Measurements from ENCODE around the gene TYMP. TPM values are rescaled to one million over a fixed set of nuclear protein-coding genes. Genes with fewer than 3 reads are reported as not detected.

Gene TYMP
- total and polyA plus RNA-seq, 8 donors = 14.3 to 162 (median 70.2) TPM

GRCh38 chr22:50490531-50491308, 39.1 kb downstream of the TYMP start:
- peaks cover 0 to 3% (median 1%) of the 10 kb centered on the region in 4 donors for H3K4me1 ChIP-seq
- DNase-seq = peak in 1 of 2 donors; percentile 11
- intact Hi-C loops (cut with DNase I; ENCODE audit: low total_unique reads) = no loop called here
- TF ChIP-seq POLR2AphosphoS5 (IDR thresholded peaks at IDR 0.05) (no peak), CTCF (IDR thresholded peaks at IDR 0.05) (no peak), EP300 (IDR thresholded peaks at IDR 0.05) (no peak), POLR2A (IDR thresholded peaks at IDR 0.05) (no peak)
- no peaks in the 10 kb centered on the region for H3K9me3 ChIP-seq
- no peak overlapping the region for H3K27ac ChIP-seq
- 65 to 73% (median 72%) methylated on average over 26 to 27 of the region's 27 CpGs for WGBS, 5 donors
- H3K4me3 ChIP-seq = no peak overlapping the region
- H3K36me3 ChIP-seq = no peaks in the 10 kb centered on the region
- peaks cover 0 to 38% (median 0%) of the 10 kb centered on the region in 3 donors for H3K27me3 ChIP-seq

- Histone ChIP-seq H3K4me3 (no peak overlapping the region), H3K27me3 (peaks cover 0 to 44% (median 0%) of the 10 kb centered on the region in 3 donors), H3K9me3 (no peaks in the 10 kb centered on the region), H3K36me3 (no peaks in the 10 kb centered on the region), H3K27ac (no peak overlapping the region), H3K4me1 (peaks cover 2 to 14% (median 10%) of the 10 kb centered on the region in 4 donors)
- intact Hi-C loops (cut with DNase I; ENCODE audit: low total_unique reads) = no loop called here
- DNase-seq = peak in 1 of 2 donors; percentile 3
- TF ChIP-seq CTCF (IDR thresholded peaks at IDR 0.05) = no peak
- no peak for TF ChIP-seq EP300 (IDR thresholded peaks at IDR 0.05)
- TF ChIP-seq POLR2A (IDR thresholded peaks at IDR 0.05) = no peak
- TF ChIP-seq POLR2AphosphoS5 (IDR thresholded peaks at IDR 0.05) = no peak
- 76 to 88% (median 82%) methylated on average over 25 to 31 of the region's 31 CpGs for WGBS, 5 donors
Measured at GRCh38 chr22:50489363-50490243, 40.2 kb downstream of the TYMP start.

- TF ChIP-seq EP300 (IDR thresholded peaks at IDR 0.05) (no peak), POLR2A (IDR thresholded peaks at IDR 0.05) (no peak), CTCF (IDR thresholded peaks at IDR 0.05) (no peak), POLR2AphosphoS5 (IDR thresholded peaks at IDR 0.05) (no peak)
- Histone ChIP-seq H3K4me1 (peaks cover 9 to 22% (median 17%) of the 10 kb centered on the region in 4 donors), H3K9me3 (no peaks in the 10 kb centered on the region), H3K36me3 (no peaks in the 10 kb centered on the region), H3K4me3 (no peak overlapping the region), H3K27ac (no peak overlapping the region), H3K27me3 (peaks cover 0 to 51% (median 0%) of the 10 kb centered on the region in 3 donors)
- DNase-seq = no peak
- intact Hi-C loops (cut with DNase I; ENCODE audit: low total_unique reads) = no loop called here
- 78 to 87% (median 80%) methylated on average over 16 to 19 of the region's 19 CpGs for WGBS, 5 donors
Measured at GRCh38 chr22:50488886-50489285, 40.9 kb downstream of the TYMP start.

GRCh38 chr22:50488006-50488677, 41.7 kb downstream of the TYMP start:
- Histone ChIP-seq H3K36me3 (no peaks in the 10 kb centered on the region), H3K4me1 (peaks cover 9 to 29% (median 23%) of the 10 kb centered on the region in 4 donors), H3K27ac (no peak overlapping the region), H3K4me3 (no peak overlapping the region), H3K27me3 (peaks cover 0 to 58% (median 0%) of the 10 kb centered on the region in 3 donors), H3K9me3 (no peaks in the 10 kb centered on the region)
- no peak for TF ChIP-seq CTCF (IDR thresholded peaks at IDR 0.05)
- 67 to 85% (median 83%) methylated on average over 7 to 18 of the region's 18 CpGs for WGBS, 5 donors
- intact Hi-C loops (cut with DNase I; ENCODE audit: low total_unique reads) = no loop called here
- no peak for DNase-seq
